HPDE6-E6E7 (cell line): ENCODE results near the gene TAC3.
"Not testable (repeated sequence)": the region's sequence is repeated elsewhere in the genome, so short reads cannot be mapped to it uniquely, and the experiment has no call there.

Experiments
- DNase-seq: peaks from one replicate; pipeline ENCODE4 v3.0.0; 2011; ENCODE audit warnings: missing footprints; ENCODE audit errors: extremely low spot score

Gene TAC3

GRCh38 chr12:56985714-56986113, 30.6 kb downstream of the TAC3 start:
- peak; percentile 94 for DNase-seq

GRCh38 chr12:56983386-56983785, 32.9 kb downstream of the TAC3 start:
- no peak for DNase-seq

- DNase-seq: not testable (repeated sequence)
Measured at GRCh38 chr12:56982578-56983236, 33.6 kb downstream of the TAC3 start.

GRCh38 chr12:56980941-56981530, 35.3 kb downstream of the TAC3 start:
- DNase-seq: no peak

- DNase-seq: no peak
Measured at GRCh38 chr12:56980268-56980667, 36.1 kb downstream of the TAC3 start.

- no peak for DNase-seq
Measured at GRCh38 chr12:56979628-56980027, 36.7 kb downstream of the TAC3 start.

- DNase-seq: no peak
Measured at GRCh38 chr12:56978397-56979138, 37.8 kb downstream of the TAC3 start.

GRCh38 chr12:56977361-56977760, 39.0 kb downstream of the TAC3 start:
- DNase-seq: not testable (repeated sequence)

GRCh38 chr12:56974224-56974623, 42.1 kb downstream of the TAC3 start:
- not testable (repeated sequence) for DNase-seq

- DNase-seq: not testable (repeated sequence)
Measured at GRCh38 chr12:56968910-56969309, 47.4 kb downstream of the TAC3 start.

GRCh38 chr12:56965997-56966642, 50.2 kb downstream of the TAC3 start:
- not testable (repeated sequence) for DNase-seq

GRCh38 chr12:56965124-56965523, 51.2 kb downstream of the TAC3 start:
- not testable (repeated sequence) for DNase-seq

GRCh38 chr12:56963557-56963956, 52.8 kb downstream of the TAC3 start:
- DNase-seq: not testable (repeated sequence)

- not testable (repeated sequence) for DNase-seq
Measured at GRCh38 chr12:56962247-56962646, 54.1 kb downstream of the TAC3 start.
